Right lobe of liver (tissue), 6 donors: ENCODE data around the gene GRIN2A. TPM values are rescaled to one million over a fixed set of nuclear protein-coding genes. Genes with fewer than 3 reads are reported as not detected.

ENCODE experiments used
- ATAC-seq, 4 donors: fragments of 200-7000 bp; cut with Tn5 transposase; one replicate each; pipeline ENCODE4 v1.9.1; 2020; ENCODE audit warnings: mild to moderate bottlenecking in 4 of 4, moderate library complexity in 4 of 4
- DNase-seq, 3 donors: peaks; one replicate each; pipeline ENCODE4 v3.0.0-alpha.2; 2020
- H3K27ac ChIP-seq, 3 donors: fragments of 200-600 bp; one replicate each; pipeline ENCODE4 v1.8.0; 2022
- H3K27me3 ChIP-seq, 2 donors: fragments of 200-600 bp; one replicate each; pipeline ENCODE4 v1.8.0; 2022
- H3K36me3 ChIP-seq, 4 donors: fragments of 200-600 bp; sonication (generic) in 1 of 4; one replicate each; pipeline versions ENCODE4 v1.5.1 to v1.8.0; 2017 to 2022; ENCODE audit warnings: control low read depth in 1 of 4
- H3K4me1 ChIP-seq, 4 donors: fragments of 200-600 bp; sonication (generic) in 1 of 4; one replicate each; pipeline versions ENCODE4 v1.5.1 to v1.8.0; 2017 to 2022; ENCODE audit warnings: control low read depth in 1 of 4
- H3K4me3 ChIP-seq, 3 donors: fragments of 200-600 bp; one replicate each; pipeline ENCODE4 v1.8.0; 2022
- H3K9me3 ChIP-seq, 4 donors: fragments of 200-600 bp; sonication (generic) in 1 of 4; one replicate each; pipeline versions ENCODE4 v1.5.1 to v1.8.0; 2017 to 2022; ENCODE audit warnings: control low read depth in 1 of 4
- POLR2A ChIP-seq: fragments of 450-650 bp; IDR thresholded peaks from one replicate; pipeline ENCODE4 v1.6.1; 2017; ENCODE audit warnings: antibody characterized with exemption, mild to moderate bottlenecking
- WGBS: methylation state at CpG from one replicate; pipeline ENCODE4 v1.1.6; 2018; ENCODE audit warnings: low coverage, low lambda C conversion rate; ENCODE audit not compliant: insufficient coverage; ENCODE audit errors: missing lambda C conversion rate; 5-methylcytosine and 5-hydroxymethylcytosine counted together
- intact Hi-C, 2 donors: fragments of 100-400 bp; cut with DNase I; formaldehyde crosslinking; loops; one replicate each; pipeline versions ENCODE4 v1.11.2 to v1.14.1; 2022
- total RNA-seq, 6 experiments: library from RNA; depleted of rRNA in 2 of 6; stranded (reverse); fragments of >200 nt in 2 of 6; fragmentation: NEBNext Ultra II Directional in 3 of 6; extraction: Animal tissue kit (Norgen Biotek cat#: 25700) in 3 of 6; gene quantifications; one replicate each; pipeline versions ENCODE4 v1.1.0 to v1.2.4, GENCODE V29; 2016 to 2023
- TF ChIP-seq, protein P1 (sequence below), 4 donors: fragments of 200-600 bp in 3 of 4; fragments of 450-650 bp in 1 of 4; IDR thresholded peaks; one replicate each; pipeline versions ENCODE4 v1.5.1 to v1.8.0; 2016 to 2022; ENCODE audit warnings: antibody characterized with exemption in 4 of 4, mild to moderate bottlenecking in 2 of 4
- donor health status: DM: no; HTN: yes; CAD: no.
- donor health status: DM: no; HTN: no; CAD: no.
- donor health status: DM: no; HTN: no; CAD: no.
- donor health status: DM: no; HTN: yes; CAD: no.
- donor health status: DM: no; HTN: yes; CAD: no.

The GRIN2A gene
- total RNA-seq, 6 experiments from 2014 or later, result not detected

- no peak for TF ChIP-seq POLR2A
- TF ChIP-seq, protein P1, sequence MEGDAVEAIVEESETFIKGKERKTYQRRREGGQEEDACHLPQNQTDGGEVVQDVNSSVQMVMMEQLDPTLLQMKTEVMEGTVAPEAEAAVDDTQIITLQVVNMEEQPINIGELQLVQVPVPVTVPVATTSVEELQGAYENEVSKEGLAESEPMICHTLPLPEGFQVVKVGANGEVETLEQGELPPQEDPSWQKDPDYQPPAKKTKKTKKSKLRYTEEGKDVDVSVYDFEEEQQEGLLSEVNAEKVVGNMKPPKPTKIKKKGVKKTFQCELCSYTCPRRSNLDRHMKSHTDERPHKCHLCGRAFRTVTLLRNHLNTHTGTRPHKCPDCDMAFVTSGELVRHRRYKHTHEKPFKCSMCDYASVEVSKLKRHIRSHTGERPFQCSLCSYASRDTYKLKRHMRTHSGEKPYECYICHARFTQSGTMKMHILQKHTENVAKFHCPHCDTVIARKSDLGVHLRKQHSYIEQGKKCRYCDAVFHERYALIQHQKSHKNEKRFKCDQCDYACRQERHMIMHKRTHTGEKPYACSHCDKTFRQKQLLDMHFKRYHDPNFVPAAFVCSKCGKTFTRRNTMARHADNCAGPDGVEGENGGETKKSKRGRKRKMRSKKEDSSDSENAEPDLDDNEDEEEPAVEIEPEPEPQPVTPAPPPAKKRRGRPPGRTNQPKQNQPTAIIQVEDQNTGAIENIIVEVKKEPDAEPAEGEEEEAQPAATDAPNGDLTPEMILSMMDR (IDR thresholded peaks at IDR 0.05), result no peak
- Histone ChIP-seq H3K4me3 (no peak overlapping the region), H3K9me3 (no peaks in the 10 kb centered on the region), H3K27me3 (no peaks in the 10 kb centered on the region), H3K4me1 (no peaks in the 10 kb centered on the region), H3K27ac (no peak overlapping the region), H3K36me3 (no peaks in the 10 kb centered on the region)
- no peak for ATAC-seq
- intact Hi-C loops, result no loop called here
- 44% methylated on average over 1 of the region's 1 CpG for WGBS
- DNase-seq, result no peak
Measured at GRCh38 chr16:10103700-10104099, 78.5 kb downstream of the GRIN2A start.

DNA sequence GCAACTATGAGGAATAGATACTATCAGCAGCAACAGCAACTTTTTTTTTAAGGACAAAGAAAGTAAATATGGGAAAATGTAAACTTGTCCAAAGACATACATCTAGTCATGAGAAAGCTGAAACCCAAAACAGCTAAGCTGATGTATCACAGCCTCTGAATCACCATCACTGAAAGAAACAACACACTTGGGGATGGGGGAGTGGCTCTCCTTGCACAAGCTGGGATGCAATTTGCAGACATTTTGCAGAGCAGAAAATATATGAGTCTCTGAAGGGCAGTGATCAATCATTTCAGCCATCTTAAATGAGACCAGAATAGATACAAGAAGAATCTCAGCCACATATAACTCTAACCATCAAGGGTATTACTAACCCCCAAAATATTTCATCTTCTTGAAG lies 79.1 kb downstream of the GRIN2A start:
- Histone ChIP-seq H3K36me3 (no peaks in the 10 kb centered on the region), H3K27ac (no peak overlapping the region), H3K9me3 (no peaks in the 10 kb centered on the region), H3K4me3 (no peak overlapping the region), H3K4me1 (no peaks in the 10 kb centered on the region), H3K27me3 (no peaks in the 10 kb centered on the region)
- intact Hi-C loops, result no loop called here
- DNase-seq (no peak), ATAC-seq (no peak)
- no peak for TF ChIP-seq POLR2A
- TF ChIP-seq, protein P1 (IDR thresholded peaks at IDR 0.05), result no peak

GRCh38 chr16:10100829-10101228 lies 81.4 kb downstream of the GRIN2A start:
- Histone ChIP-seq H3K4me1 (no peaks in the 10 kb centered on the region), H3K36me3 (no peaks in the 10 kb centered on the region), H3K27ac (no peak overlapping the region), H3K4me3 (no peak overlapping the region), H3K9me3 (no peaks in the 10 kb centered on the region), H3K27me3 (no peaks in the 10 kb centered on the region)
- intact Hi-C loops, result no loop called here
- ATAC-seq (no peak), DNase-seq (no peak)
- TF ChIP-seq, protein P1 (IDR thresholded peaks at IDR 0.05), result no peak
- TF ChIP-seq POLR2A, result no peak
- WGBS, result 30% methylated on average over 2 of the region's 4 CpGs

- H3K4me3 ChIP-seq, result no peak overlapping the region
- no peak overlapping the region for H3K27ac ChIP-seq
- TF ChIP-seq POLR2A, result no peak
- TF ChIP-seq, protein P1 (IDR thresholded peaks at IDR 0.05), result no peak
- no peaks in the 10 kb centered on the region for H3K9me3 ChIP-seq
- DNase-seq (no peak), ATAC-seq (no peak)
- H3K4me1 ChIP-seq, result no peaks in the 10 kb centered on the region
- intact Hi-C loops, result no loop called here
- H3K27me3 ChIP-seq, result no peaks in the 10 kb centered on the region
- no peaks in the 10 kb centered on the region for H3K36me3 ChIP-seq
Measured at GRCh38 chr16:10098991-10099390, 83.2 kb downstream of the GRIN2A start.

DNA sequence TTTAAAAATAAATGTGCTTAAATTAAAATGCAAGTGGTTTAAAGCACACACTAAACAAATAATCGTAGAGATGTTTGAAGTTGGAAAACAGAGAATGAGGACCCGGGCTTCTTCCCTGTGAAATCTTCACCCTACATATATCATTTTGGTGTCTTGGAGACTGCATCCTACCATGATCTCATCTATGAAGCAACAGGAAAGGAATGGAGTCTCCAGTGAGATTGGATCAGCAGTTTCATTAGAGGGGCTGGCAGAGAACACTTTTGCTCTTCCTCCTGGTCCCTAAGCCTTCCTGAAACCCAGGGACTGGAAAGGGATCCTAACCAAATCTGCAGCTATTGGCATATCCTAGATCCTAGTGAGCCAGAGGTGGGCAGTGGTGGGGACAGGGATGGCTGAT lies 85.0 kb downstream of the GRIN2A start:
- H3K27me3 ChIP-seq, result no peaks in the 10 kb centered on the region
- H3K36me3 ChIP-seq, result no peaks in the 10 kb centered on the region
- H3K27ac ChIP-seq, result no peak overlapping the region
- no peaks in the 10 kb centered on the region for H3K9me3 ChIP-seq
- H3K4me1 ChIP-seq, result no peaks in the 10 kb centered on the region
- ATAC-seq (no peak), DNase-seq (no peak)
- TF ChIP-seq, protein P1 (IDR thresholded peaks at IDR 0.05), result no peak
- TF ChIP-seq POLR2A, result no peak
- intact Hi-C loops, result no loop called here
- 39% methylated on average over 2 of the region's 2 CpGs for WGBS
- H3K4me3 ChIP-seq, result no peak overlapping the region
